ENCODE measurements around the gene GPI. TPM values are rescaled to one million over a fixed set of nuclear protein-coding genes. Genes with fewer than 3 reads are reported as not detected.

The GPI gene
- polyA plus RNA-seq, 1 of the 3 experiments (the other 2 are of a cell fraction) = 144 TPM

Other genes starting within 250 kb of the GPI start
- gene LSM14A, start 192.7 kb upstream of the GPI start, polyA plus RNA-seq (2012; rRNA removed) = 79.0 and 87.7 TPM in 2 replicates
- gene GARRE1, start 110.6 kb upstream of the GPI start, polyA plus RNA-seq (2012; rRNA removed) = 9.7 and 10.9 TPM in 2 replicates
- 20.8 and 22.3 TPM in 2 replicates for gene PDCD2L, start 39.2 kb downstream of the GPI start, polyA plus RNA-seq (2012; rRNA removed)
- 117 and 133 TPM in 2 replicates for gene UBA2, start 63.2 kb downstream of the GPI start, polyA plus RNA-seq (2012; rRNA removed)
- gene WTIP, start 116.6 kb downstream of the GPI start, polyA plus RNA-seq (2012; rRNA removed) = 24.1 and 27.7 TPM in 2 replicates